GM12864 (cell line): Measurements from ENCODE around the gene KIF26B.

Experiments used
- DNase-seq: peaks from one replicate; pipeline ENCODE4 v3.0.0-alpha.2; 2011; ENCODE audit warnings: low read depth
- H3K4me3 ChIP-seq: 2 replicates; pipeline ENCODE4 v1.5.1; 2011; ENCODE audit warnings: mild to moderate bottlenecking, low read depth, low read length, control low read depth
- CTCF ChIP-seq: IDR thresholded peaks from 2 replicates; pipeline ENCODE4 v1.5.1; 2011; ENCODE audit warnings: low read depth, mild to moderate bottlenecking, moderate library complexity, low read length, control low read depth, inconsistent platforms; ENCODE audit errors: missing control alignments

The KIF26B gene

GRCh38 chr1:245742896-245743295, 588.1 kb downstream of the KIF26B start:
- DNase-seq, result no peak
- H3K4me3 ChIP-seq, result no peak overlapping the region
- TF ChIP-seq CTCF, result no peak

- no peak overlapping the region for H3K4me3 ChIP-seq
- TF ChIP-seq CTCF, result no peak
- DNase-seq, result no peak
These were observed 593.5 kb downstream of the KIF26B start for GRCh38 chr1:245748240-245748639.

GRCh38 chr1:245748646-245749045, 593.9 kb downstream of the KIF26B start:
- no peak overlapping the region for H3K4me3 ChIP-seq
- no peak for TF ChIP-seq CTCF
- DNase-seq, result no peak

GRCh38 chr1:245749053-245749452, 594.3 kb downstream of the KIF26B start:
- no peak for TF ChIP-seq CTCF
- H3K4me3 ChIP-seq, result no peak overlapping the region
- DNase-seq, result no peak

- TF ChIP-seq CTCF, result no peak
- H3K4me3 ChIP-seq, result no peak overlapping the region
- no peak for DNase-seq
These were observed 595.5 kb downstream of the KIF26B start for GRCh38 chr1:245750261-245750660.

GRCh38 chr1:245751116-245751515, 596.3 kb downstream of the KIF26B start:
- no peak for DNase-seq
- H3K4me3 ChIP-seq, result no peak overlapping the region
- no peak for TF ChIP-seq CTCF

GRCh38 chr1:245751726-245752470, 597.1 kb downstream of the KIF26B start:
- no peak for TF ChIP-seq CTCF
- DNase-seq, result no peak
- no peak overlapping the region for H3K4me3 ChIP-seq
